MCF 10A (cell line): ENCODE results near the gene CA7. TPM values are rescaled to one million over a fixed set of nuclear protein-coding genes. Genes with fewer than 3 reads are reported as not detected.
A peak's percentile ranks its signal among the peaks of the same experiment; 100 is the strongest.

Source experiments
- BruUV-seq: library from RNA; stranded (reverse); fragments of 400-500 nt; replicated peaks from 2 replicates; lab custom pipeline; 2021; lab: Mats Ljungman, UMichigan
- CTCF ChIA-PET: fragments of 300-600 bp; sonication (Branson Sonifier 250); formaldehyde crosslinking; extraction: SDS; loops from one replicate; lab custom pipeline; 2021; ENCODE audit warnings: antibody characterized with exemption, inconsistent platforms; lab: Yijun Ruan, JAX
- POLR2A ChIA-PET: fragments of 300-600, 350-650 bp; sonication (Branson Sonifier 250); formaldehyde crosslinking; extraction: SDS; loops from one replicate; lab custom pipeline; 2020; ENCODE audit warnings: antibody characterized with exemption, inconsistent platforms; lab: Yijun Ruan, JAX
- DNase-seq: peaks from one replicate; pipeline ENCODE4 v3.0.0-alpha.2; 2018; ENCODE audit not compliant: unreplicated experiment
- H3K27ac Mint-ChIP-seq: one replicate; pipeline ENCODE4 v1.8.0; 2022; ENCODE audit warnings: mild to moderate bottlenecking, low read depth, mixed read lengths; ENCODE audit not compliant: unreplicated experiment
- H3K27me3 Mint-ChIP-seq: one replicate; pipeline ENCODE4 v1.8.0; 2022; ENCODE audit warnings: mixed read lengths; ENCODE audit not compliant: insufficient read depth, unreplicated experiment
- H3K36me3 Mint-ChIP-seq: one replicate; pipeline ENCODE4 v1.8.0; 2022; ENCODE audit warnings: mild to moderate bottlenecking, moderate library complexity, mixed read lengths; ENCODE audit not compliant: insufficient read depth, unreplicated experiment
- H3K4me1 Mint-ChIP-seq: one replicate; pipeline ENCODE4 v1.8.0; 2022; ENCODE audit warnings: mixed read lengths; ENCODE audit not compliant: insufficient read depth, unreplicated experiment
- H3K4me3 Mint-ChIP-seq: one replicate; pipeline ENCODE4 v1.8.0; 2022; ENCODE audit warnings: mild to moderate bottlenecking, moderate library complexity, mixed read lengths; ENCODE audit not compliant: unreplicated experiment
- H3K9me3 Mint-ChIP-seq: one replicate; pipeline ENCODE4 v1.8.0; 2022; ENCODE audit warnings: mixed read lengths; ENCODE audit not compliant: unreplicated experiment
- intact Hi-C: fragments of 100-400 bp; cut with micrococcal nuclease; formaldehyde crosslinking; loops from 2 replicates; pipeline ENCODE4 v1.14.1; 2022
- total RNA-seq: library from RNA; stranded (reverse); gene quantifications from 2 replicates; pipeline ENCODE4 v1.2.3, GENCODE V29; 2022
- TF ChIP-seq, protein P1 (sequence below): fragments of 200-600 bp; IDR thresholded peaks from one replicate; pipeline ENCODE4 v1.8.0; 2022; ENCODE audit warnings: antibody characterized with exemption, mild to moderate bottlenecking; ENCODE audit not compliant: unreplicated experiment

Gene CA7
- total RNA-seq, 1 experiment from 2014 or later, result not detected

DNA sequence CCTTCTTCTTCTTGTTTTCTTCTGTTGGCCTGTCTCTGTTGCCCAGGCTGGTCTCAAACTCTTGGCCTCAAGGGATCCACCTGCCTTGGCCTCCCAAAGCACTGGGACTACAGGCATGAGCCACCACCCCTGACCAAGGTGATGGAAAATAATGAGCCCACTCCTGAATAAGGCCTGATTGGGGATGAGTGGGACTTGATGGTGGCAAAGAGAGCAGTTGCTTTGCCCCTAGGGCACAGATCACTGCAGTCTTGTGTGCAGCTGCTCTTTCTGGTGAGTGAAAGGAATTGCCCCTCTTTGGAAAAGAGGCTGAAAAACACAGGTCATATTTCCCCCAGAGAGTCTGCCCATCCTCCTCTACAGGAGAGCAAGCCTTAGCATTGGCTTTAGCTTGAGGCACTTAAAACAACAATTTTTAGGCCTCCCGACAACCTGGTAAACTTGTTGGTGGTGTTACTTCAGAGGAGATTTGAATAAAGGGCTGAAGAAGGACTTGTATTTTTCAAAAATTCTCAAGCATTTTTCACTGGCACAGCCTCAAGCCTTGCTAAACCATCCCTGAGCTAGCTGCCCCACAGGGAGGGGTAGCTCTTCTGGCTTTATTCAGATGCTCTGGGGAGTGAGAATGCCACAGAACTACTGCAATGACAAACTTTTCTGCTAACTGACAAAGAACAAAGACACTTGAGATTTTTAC, 30.0 kb downstream of the CA7 start:
- BruUV-seq, result no TSS peak

DNA sequence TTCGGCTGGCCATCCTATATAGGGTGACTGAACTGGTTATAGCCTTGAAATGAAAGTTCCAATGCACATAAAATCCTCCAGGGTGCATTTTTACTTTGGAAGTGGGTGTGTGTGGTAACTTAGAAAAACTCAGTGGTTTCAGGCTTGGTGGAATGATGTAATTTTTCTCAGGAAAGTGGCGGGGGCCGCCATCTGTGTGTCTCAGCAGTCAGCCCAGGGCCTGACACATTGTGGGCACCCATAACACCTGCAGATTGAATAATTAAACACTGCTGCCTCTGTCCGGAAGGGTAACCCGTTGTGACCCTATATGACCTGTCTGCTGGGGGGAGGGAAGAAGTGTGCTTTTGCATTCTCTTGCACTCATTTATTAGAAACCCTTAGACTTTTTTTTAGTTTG, 33.9 kb downstream of the CA7 start:
- H3K27ac Mint-ChIP-seq, result no peak overlapping the region
- no peak for DNase-seq
- peaks cover 19% of the 10 kb centered on the region for H3K4me1 Mint-ChIP-seq
- ChIA-PET POLR2A (interaction anchor here (0.6 kb wide), 1 partner anchor 574 kb away, joined by 3 read pairs; no protein-coding TSS in a partner anchor), CTCF (interaction anchor here (1.7 kb wide), 1 partner anchor 10 kb away, joined by 6 read pairs; no protein-coding TSS in a partner anchor)
- intact Hi-C loops, result no loop called here
- TF ChIP-seq, protein P1, sequence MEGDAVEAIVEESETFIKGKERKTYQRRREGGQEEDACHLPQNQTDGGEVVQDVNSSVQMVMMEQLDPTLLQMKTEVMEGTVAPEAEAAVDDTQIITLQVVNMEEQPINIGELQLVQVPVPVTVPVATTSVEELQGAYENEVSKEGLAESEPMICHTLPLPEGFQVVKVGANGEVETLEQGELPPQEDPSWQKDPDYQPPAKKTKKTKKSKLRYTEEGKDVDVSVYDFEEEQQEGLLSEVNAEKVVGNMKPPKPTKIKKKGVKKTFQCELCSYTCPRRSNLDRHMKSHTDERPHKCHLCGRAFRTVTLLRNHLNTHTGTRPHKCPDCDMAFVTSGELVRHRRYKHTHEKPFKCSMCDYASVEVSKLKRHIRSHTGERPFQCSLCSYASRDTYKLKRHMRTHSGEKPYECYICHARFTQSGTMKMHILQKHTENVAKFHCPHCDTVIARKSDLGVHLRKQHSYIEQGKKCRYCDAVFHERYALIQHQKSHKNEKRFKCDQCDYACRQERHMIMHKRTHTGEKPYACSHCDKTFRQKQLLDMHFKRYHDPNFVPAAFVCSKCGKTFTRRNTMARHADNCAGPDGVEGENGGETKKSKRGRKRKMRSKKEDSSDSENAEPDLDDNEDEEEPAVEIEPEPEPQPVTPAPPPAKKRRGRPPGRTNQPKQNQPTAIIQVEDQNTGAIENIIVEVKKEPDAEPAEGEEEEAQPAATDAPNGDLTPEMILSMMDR, result no peak
- no peaks in the 10 kb centered on the region for H3K9me3 Mint-ChIP-seq
- no peaks in the 10 kb centered on the region for H3K36me3 Mint-ChIP-seq
- no TSS peak for BruUV-seq
- H3K27me3 Mint-ChIP-seq, result no peaks in the 10 kb centered on the region
- no peak overlapping the region for H3K4me3 Mint-ChIP-seq

More for the DNA sequence above, 30.0 kb downstream of the CA7 start:
- intact Hi-C loops, result no loop called here
- DNase-seq, result no peak
- CTCF ChIA-PET, result interaction anchor here (0.6 to 12.7 kb wide), 12 partner anchors 12 to 467 kb away, joined by 3 to 197 read pairs (median 4); partner anchors contain the start of gene NAE1
- Mint-ChIP-seq H3K4me3 (no peak overlapping the region), H3K27ac (no peak overlapping the region), H3K36me3 (no peaks in the 10 kb centered on the region), H3K9me3 (no peaks in the 10 kb centered on the region), H3K27me3 (no peaks in the 10 kb centered on the region), H3K4me1 (peaks cover 14% of the 10 kb centered on the region)
- TF ChIP-seq, protein P1, result no peak
- POLR2A ChIA-PET, result no interaction called here

DNA sequence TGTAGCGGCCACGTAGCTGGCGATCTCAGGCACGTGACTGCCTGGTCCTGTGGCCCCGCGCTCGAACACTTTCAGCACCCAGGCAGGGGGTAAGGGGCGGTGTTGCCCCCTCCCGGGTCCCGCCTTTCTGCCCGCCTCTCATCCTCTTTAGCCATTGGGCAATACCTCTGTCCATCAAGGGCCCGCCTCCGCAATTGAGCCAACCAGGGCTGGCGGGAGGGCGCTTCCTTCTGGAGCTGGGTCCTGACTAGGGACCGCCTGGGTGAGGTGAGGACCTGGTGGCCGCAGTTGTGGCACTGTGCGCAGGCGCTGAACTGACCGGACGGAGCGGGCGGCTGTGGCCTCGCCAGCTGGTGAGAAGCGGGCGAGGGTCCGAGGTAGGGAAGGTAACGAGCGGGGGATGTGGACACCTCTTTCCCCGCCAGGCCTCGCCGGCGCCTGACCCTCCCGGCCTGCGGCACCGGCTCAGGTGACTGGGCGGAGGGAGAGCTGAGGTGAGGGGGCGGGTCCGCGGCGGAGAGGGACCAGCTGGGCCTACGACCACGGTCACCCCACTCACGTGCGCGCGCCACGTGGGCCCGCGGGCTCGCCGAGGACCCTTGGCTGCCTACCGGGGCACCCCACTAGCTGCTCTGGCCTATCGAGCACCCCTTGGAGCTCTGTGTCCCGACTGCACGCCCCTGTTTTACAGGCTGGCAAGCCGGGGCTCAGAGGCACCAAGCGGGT, 36.2 kb downstream of the CA7 start, which contains the start of gene PDP2:
TSS of gene PDP2 (plus strand) at position 228 of the 726 bp plus-strand sequence. CDS start 3,770 bp downstream, outside the sequence.
- BruUV-seq, result TSS peak; percentile 27
- peak within 1 kb of the TSS; percentile 90 for H3K27ac Mint-ChIP-seq
- no peaks in the 10 kb centered on the region for H3K27me3 Mint-ChIP-seq
- POLR2A ChIA-PET, result interaction anchor here (0.7 to 3.1 kb wide), 17 partner anchors 10 to 346 kb away, joined by 3 to 25 read pairs (median 4); partner anchors contain the start of genes CBFB, CIAO2B, DYNC1LI2 and NAE1
- intact Hi-C loops, result no loop called here
- H3K36me3 Mint-ChIP-seq, result peaks cover 15% of the 10 kb centered on the region
- H3K4me1 Mint-ChIP-seq, result peaks cover 11% of the 10 kb centered on the region
- TF ChIP-seq, protein P1, result no peak
- DNase-seq, result peak; percentile 96
- CTCF ChIA-PET, result interaction anchor here (0.5 to 5.6 kb wide), 9 partner anchors 10 to 305 kb away, joined by 3 to 38 read pairs (median 4); partner anchors contain the start of genes CDH16 and NAE1
- H3K4me3 Mint-ChIP-seq, result peak within 1 kb of the TSS; percentile 96
- H3K9me3 Mint-ChIP-seq, result no peaks in the 10 kb centered on the region
